Stimulated activated CD4-positive, alpha-beta T cell treated with anti-CD3 and anti-CD28 coated beads, Interleukin-1b, Interleukin-23, amount 100 ng/mL, for 4 hours (primary cell): Measurements from ENCODE around the gene CATSPERE.
"Not testable (repeated sequence)": the region's sequence is repeated elsewhere in the genome, so short reads cannot be mapped to it uniquely, and the experiment has no call there.

ENCODE experiments used
- DNase-seq, 2 donors: peaks; one replicate each; pipeline ENCODE4 v3.0.0-alpha.2; 2020; ENCODE audit warnings: low read depth in 2 of 2

CATSPERE gene

GRCh38 chr1:244634546-244634945 lies 173.5 kb downstream of the CATSPERE start:
- no peak for DNase-seq

GRCh38 chr1:244636488-244637259 lies 175.6 kb downstream of the CATSPERE start:
- no peak for DNase-seq

DNA sequence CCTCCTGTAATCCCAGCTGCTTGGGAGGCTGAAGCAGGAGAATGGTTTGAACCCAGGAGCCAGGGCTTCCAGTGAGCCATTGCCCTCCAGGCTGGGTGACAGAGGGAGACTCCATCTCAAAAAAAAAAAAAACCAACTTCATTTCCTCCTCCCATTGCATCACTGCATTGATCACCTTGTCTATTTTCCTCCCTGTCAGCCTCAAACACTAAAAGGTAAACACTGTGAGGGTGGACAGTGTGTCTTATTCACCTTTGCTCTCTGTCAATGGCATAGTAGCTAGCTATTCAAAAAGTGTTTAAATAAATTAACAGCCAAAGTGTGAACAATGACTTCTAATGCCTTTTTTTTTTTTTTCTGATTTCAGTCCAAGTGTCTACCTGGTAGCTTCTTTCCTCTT lies 178.5 kb downstream of the CATSPERE start:
- no peak for DNase-seq

DNA sequence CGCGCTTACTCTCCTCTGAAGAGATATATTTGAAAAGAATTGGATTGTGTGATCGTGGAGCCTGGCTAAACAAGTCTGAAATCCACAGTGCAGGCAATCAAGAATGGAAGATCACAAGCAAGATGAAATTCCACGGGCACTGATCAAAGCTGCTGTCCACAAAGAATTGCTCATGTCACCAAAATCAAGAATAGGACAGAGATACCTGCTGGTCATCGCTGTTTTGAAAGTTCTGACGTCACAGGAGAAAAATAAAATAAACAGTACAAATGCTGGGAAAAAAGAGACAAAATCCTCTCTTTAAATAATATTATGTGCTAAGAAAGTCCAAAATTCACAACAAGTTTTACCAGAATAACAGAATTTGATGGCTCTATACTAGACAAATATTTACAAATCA lies 179.8 kb downstream of the CATSPERE start:
- DNase-seq = no peak

- no peak for DNase-seq
These were observed 181.5 kb downstream of the CATSPERE start for GRCh38 chr1:244642526-244642925.

- no peak for DNase-seq
These were observed 181.9 kb downstream of the CATSPERE start for GRCh38 chr1:244642988-244643387.

GRCh38 chr1:244645414-244645813 lies 184.3 kb downstream of the CATSPERE start:
- no peak for DNase-seq

DNA sequence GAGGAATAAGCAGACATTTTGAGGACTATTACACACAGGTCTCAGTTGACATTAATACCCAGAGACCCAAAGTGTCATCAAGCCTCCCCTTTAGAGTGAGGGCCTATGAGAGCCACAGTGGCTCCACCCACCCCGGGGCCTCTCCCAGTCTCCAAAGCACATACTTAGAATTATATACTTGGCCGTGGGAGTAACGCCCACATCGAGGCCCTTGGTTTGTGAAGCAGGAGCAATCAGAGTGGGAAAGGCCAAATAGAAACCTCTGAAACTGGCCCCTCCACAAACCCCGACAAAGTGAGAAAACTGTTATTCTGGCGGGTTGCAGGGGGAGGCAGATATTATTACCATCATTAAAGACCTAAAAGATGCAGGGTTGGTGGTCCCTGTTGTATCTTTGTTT lies 184.8 kb downstream of the CATSPERE start:
- no peak for DNase-seq

- DNase-seq = no peak
These were observed 186.7 kb downstream of the CATSPERE start for GRCh38 chr1:244647819-244648218.

- DNase-seq = no peak
These were observed 191.0 kb downstream of the CATSPERE start for GRCh38 chr1:244651956-244652622.

GRCh38 chr1:244652623-244653438 lies 191.8 kb downstream of the CATSPERE start, which contains the start of gene DESI2:
Gene DESI2 (plus strand): TSS chr1:244653126. CDS start chr1:244653314, 188 bp downstream.
- DNase-seq = peak; percentile 92 to 94

GRCh38 chr1:244653439-244654107 lies 192.5 kb downstream of the CATSPERE start:
- DNase-seq = no peak

- no peak for DNase-seq
These were observed 193.3 kb downstream of the CATSPERE start for GRCh38 chr1:244654108-244655038.

- DNase-seq = no peak
These were observed 194.1 kb downstream of the CATSPERE start for GRCh38 chr1:244655186-244655585.

DNA sequence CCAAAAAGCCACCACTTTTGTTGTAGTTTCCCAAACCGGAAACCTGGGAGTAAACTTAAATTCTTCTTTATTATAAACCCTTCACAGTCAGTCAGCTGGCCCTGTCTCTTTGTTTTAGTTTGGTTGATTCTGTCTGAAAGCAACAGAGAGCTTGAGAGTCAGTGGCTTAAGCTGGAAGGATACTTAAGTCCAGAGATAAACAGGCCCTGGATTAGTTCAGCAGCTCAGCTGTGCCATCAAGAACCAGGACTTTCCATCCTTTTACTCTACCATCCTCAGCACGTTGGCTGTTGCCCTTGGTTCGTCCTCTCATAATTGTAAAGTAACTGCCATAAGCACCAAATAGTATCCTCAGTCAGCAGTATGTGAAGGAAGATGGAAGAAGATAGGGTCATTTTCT lies 196.3 kb downstream of the CATSPERE start:
- DNase-seq = no peak

DNA sequence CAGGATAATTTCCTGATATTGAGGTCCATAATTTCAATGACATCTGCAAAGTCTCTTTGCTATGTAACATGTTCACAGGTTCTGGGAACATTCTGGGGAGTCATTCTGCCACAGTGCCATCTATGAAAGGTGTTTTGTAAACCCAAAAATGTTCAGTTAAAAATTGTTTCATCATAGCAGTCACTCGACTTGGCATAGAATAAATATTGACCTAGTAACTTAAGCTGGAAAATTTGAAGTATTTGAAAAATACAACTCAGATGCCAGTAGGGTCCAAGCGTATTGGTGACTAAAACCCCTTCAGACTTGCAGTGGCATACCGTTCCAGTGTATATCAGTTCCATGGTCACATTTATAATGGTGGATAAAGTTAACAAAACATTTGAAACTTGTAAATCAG lies 198.6 kb downstream of the CATSPERE start:
- DNase-seq = no peak

DNA sequence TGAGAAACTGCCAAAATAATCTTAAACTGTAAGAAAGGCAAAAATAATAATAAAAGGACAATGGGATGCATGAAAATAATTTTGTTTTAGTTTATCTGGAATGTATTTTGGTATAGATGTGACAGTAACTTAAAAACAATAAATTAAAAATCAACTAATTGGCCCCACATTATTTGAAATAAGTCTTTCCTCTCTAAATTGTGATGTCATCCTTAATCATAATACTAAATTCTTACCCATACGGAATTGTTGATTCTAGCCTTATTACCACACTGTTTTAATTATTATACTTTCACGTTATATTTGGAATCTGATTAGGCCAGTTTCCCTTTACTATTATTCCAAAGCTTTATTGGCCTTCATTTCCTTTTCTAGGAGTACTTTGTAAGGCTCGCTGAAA lies 199.5 kb downstream of the CATSPERE start:
- no peak for DNase-seq

GRCh38 chr1:244661569-244662312 lies 200.7 kb downstream of the CATSPERE start:
- not testable (repeated sequence) for DNase-seq

GRCh38 chr1:244662599-244662998 lies 201.5 kb downstream of the CATSPERE start:
- DNase-seq = no peak

DNA sequence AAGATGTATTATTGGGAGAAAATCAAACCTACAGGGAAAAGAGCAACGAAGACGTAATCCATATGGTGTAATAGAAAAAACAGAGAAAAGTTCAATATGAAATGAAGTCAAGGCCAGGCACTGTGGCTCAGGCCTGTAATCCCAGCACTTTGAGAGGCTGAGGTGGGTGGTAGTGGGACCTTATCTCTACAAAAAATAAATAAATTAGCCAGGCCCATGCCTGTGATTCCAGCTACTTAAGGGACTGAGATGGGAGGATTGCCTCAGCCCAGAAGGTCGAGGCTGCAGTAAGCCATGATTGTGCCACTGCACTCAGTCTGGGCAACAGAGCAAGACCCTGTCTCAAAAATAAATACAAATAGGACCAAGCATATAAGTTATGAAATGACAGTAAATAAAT lies 203.3 kb downstream of the CATSPERE start:
- DNase-seq = no peak
